ENCODE data around the gene USP46. TPM values are rescaled to one million over a fixed set of nuclear protein-coding genes. Genes with fewer than 3 reads are reported as not detected.

Gene USP46
- total and polyA plus RNA-seq, 2 of the 4 experiments (the other 2 are of a cell fraction), result 9.3 to 15.4 TPM

GRCh38 chr4:52657292-52657617 is 1.8 kb downstream of the USP46 start:
- no peak for ATAC-seq (ENCODE audit: low read depth)
- BruUV-seq (replicated peaks), result no TSS peak

More at GRCh38 chr4:52657292-52657617, 1.8 kb downstream of the USP46 start:
- Histone ChIP-seq H3K14ac (replicated peaks; ENCODE audit: low read depth, low read length) (0 out of 2 replicates have a peak overlapping the region, but pooled peaks have one; percentile 26), H2BK20ac (ENCODE audit: low read depth, low read length) (no peak overlapping the region), H4K5ac (ENCODE audit: low read depth, low read length) (no peak overlapping the region), H3K18ac (ENCODE audit: low read depth, low read length) (peak overlapping the region; percentile 5; the same call in 1 of the 2 replicates), H3K9me3 (ENCODE audit: control insufficient read depth, insufficient read depth, low read length) (no peaks in the 10 kb centered on the region), H2BK15ac (ENCODE audit: low read depth, low read length) (no peak overlapping the region), H2AK5ac (ENCODE audit: low read depth, low read length) (peak overlapping the region; percentile 28), H3K36me3 (ENCODE audit: control insufficient read depth, insufficient read depth, low read length) (no peaks in the 10 kb centered on the region), H3K9me1 (ENCODE audit: insufficient read depth, low read length) (peaks cover 8% of the 10 kb centered on the region), H4K20me1 (ENCODE audit: insufficient read depth, low read length) (peaks cover 28% of the 10 kb centered on the region; the same call in 1 of the 2 replicates), H3K4ac (ENCODE audit: low read depth, low read length) (peak overlapping the region; percentile 32; the same call in 1 of the 2 replicates), H3K9ac (ENCODE audit: low read depth, low read length) (peak overlapping the region; percentile 25), H2BK120ac (ENCODE audit: low read depth, low read length) (no peak overlapping the region), H4K91ac (ENCODE audit: insufficient read depth, low read depth, low read length) (peak overlapping the region; percentile 25), H3K27ac (ENCODE audit: insufficient read depth, low read length) (0 out of 2 replicates have a peak overlapping the region, but pooled peaks have one; percentile 31), H3K4me3 (ENCODE audit: insufficient read depth, low read depth, low read length) (peak overlapping the region; percentile 99; the same call in 1 of the 2 replicates), H3K56ac (ENCODE audit: extremely low read depth, insufficient read depth, low read length) (no peak overlapping the region), H3K23ac (ENCODE audit: low read depth, low read length) (peak overlapping the region; percentile 3), H3K4me1 (ENCODE audit: control insufficient read depth, insufficient read depth, low read length) (peaks cover 6% of the 10 kb centered on the region), H3K4me2 (ENCODE audit: low read depth, low read length) (peak overlapping the region; percentile 82), H3K79me1 (ENCODE audit: low read depth in 1 of 2, low read length in 2 of 2) (peaks cover 21 to 57% of the 10 kb centered on the region in 2 experiments), H2AFZ (replicated peaks; ENCODE audit: low read length, poor library complexity) (no peak overlapping the region), H2BK5ac (ENCODE audit: low read depth, low read length, poor library complexity, severe bottlenecking) (no peak overlapping the region), H2AK9ac (replicated peaks; ENCODE audit: low read depth, low read length, poor library complexity) (peak overlapping the region; percentile 0), H3K27me3 (ENCODE audit: control insufficient read depth, insufficient read depth, low read length) (no peaks in the 10 kb centered on the region), H4K8ac (ENCODE audit: low read depth in 2 of 2, low read length in 2 of 2) (no peak overlapping the region)
- ChIA-PET CTCF (interaction anchor here (0.9 to 1.2 kb wide), 4 partner anchors 10 to 111 kb away, joined by 3 to 5 read pairs (median 4); no protein-coding TSS in a partner anchor), POLR2A (ENCODE audit: unreplicated experiment) (no interaction called here)
- 40% methylated on average over 2 of the region's 8 CpGs; no CpG with 5 or more reads in 1 of the 2 experiments for WGBS, 2 experiments (ENCODE audit: extremely low coverage in 2 of 2, insufficient read length in 1 of 2)
- in situ Hi-C loops (cut with MboI; ENCODE audit: low sequenced_read_pairs), result loop anchor here (5.0 kb wide), 1 partner anchor 55 kb away; no protein-coding TSS in a partner anchor
- intact Hi-C loops (cut with micrococcal nuclease), result loop anchor here (5.0 to 10.0 kb wide), 3 partner anchors 55 to 1578 kb away; partner anchors contain the start of gene RASL11B
- TF ChIP-seq RFX5 (IDR thresholded peaks at IDR 0.05; ENCODE audit: low read depth, low read length) (no peak), MAZ (IDR thresholded peaks at IDR 0.05; ENCODE audit: borderline replicate concordance, low read depth, low read length) (no peak), POLR2A (IDR thresholded peaks at IDR 0.05; ENCODE audit: low read depth, low read length) (no peak), NFE2L2 (IDR thresholded peaks at IDR 0.05; ENCODE audit: low read depth, low read length) (no peak), MXI1 (IDR thresholded peaks at IDR 0.05; ENCODE audit: borderline replicate concordance, low read depth, low read length) (no peak), CTCF (conservative IDR thresholded peaks at IDR 0.05; ENCODE audit: low read depth, low read length) (no peak)
- dilution Hi-C loops (cut with HindIII; ENCODE audit: low sequenced_read_pairs, unreplicated experiment), result no loop called here
- DNase-seq, result no peak
